WTC11 (cell line): ENCODE results near the gene FOXA1. TPM values are rescaled to one million over a fixed set of nuclear protein-coding genes. Genes with fewer than 3 reads are reported as not detected.

Experiments
- ATAC-seq: fragments of 200-7000 bp; cut with Tn5 transposase; 2 replicates; pipeline ENCODE4 v1.10.0; 2021; ENCODE audit warnings: mild to moderate bottlenecking, moderate library complexity
- CTCF ChIA-PET: fragments of 300-600 bp; sonication (Branson Sonifier 250); formaldehyde crosslinking; loops from one replicate; lab custom pipeline; 2021; ENCODE audit warnings: antibody characterized with exemption; lab: Charles Lee
- POLR2A ChIA-PET: fragments of 350-600 bp; sonication (Branson Sonifier 250); formaldehyde crosslinking; loops from one replicate; lab custom pipeline; 2021; ENCODE audit warnings: antibody characterized with exemption; lab: Charles Lee
- DNase-seq: peaks from one replicate; pipeline ENCODE4 v3.0.0; 2021; ENCODE audit warnings: low spot score
- H3K27ac Mint-ChIP-seq: 2 replicates; pipeline ENCODE4 v1.8.0; 2021; ENCODE audit warnings: mixed read lengths
- H3K27me3 Mint-ChIP-seq: 2 replicates; pipeline ENCODE4 v1.8.0; 2021; ENCODE audit warnings: low read depth, mild to moderate bottlenecking, moderate library complexity, mixed read lengths
- H3K36me3 Mint-ChIP-seq: 2 replicates; pipeline ENCODE4 v1.8.0; 2021; ENCODE audit warnings: mixed read lengths
- H3K4me1 Mint-ChIP-seq: 2 replicates; pipeline ENCODE4 v1.8.0; 2022; ENCODE audit warnings: mixed read lengths
- H3K4me3 Mint-ChIP-seq: 2 replicates; pipeline ENCODE4 v1.8.0; 2021; ENCODE audit warnings: mild to moderate bottlenecking, moderate library complexity, mixed read lengths
- H3K9me3 Mint-ChIP-seq: 2 replicates; pipeline ENCODE4 v1.8.0; 2021; ENCODE audit warnings: mixed read lengths
- ELF4 ChIP-seq: sonication (generic); formaldehyde crosslinking; IDR thresholded peaks from 2 replicates; pipeline ENCODE4 v1.8.1; 2022; ENCODE audit warnings: low read depth, mild to moderate bottlenecking, moderate library complexity, missing genetic modification reagents
- FOXP1 ChIP-seq: sonication (generic); formaldehyde crosslinking; IDR thresholded peaks from 2 replicates; pipeline ENCODE4 v1.8.0; 2022; ENCODE audit warnings: missing genetic modification reagents, mild to moderate bottlenecking, moderate library complexity, borderline replicate concordance
- GABPB1 ChIP-seq: sonication (generic); formaldehyde crosslinking; IDR thresholded peaks from 2 replicates; pipeline ENCODE4 v1.8.1; 2023; ENCODE audit warnings: mild to moderate bottlenecking, missing genetic modification reagents
- NFE2L1 ChIP-seq: sonication (generic); formaldehyde crosslinking; IDR thresholded peaks from 2 replicates; pipeline ENCODE4 v1.8.1; 2023; ENCODE audit warnings: missing genetic modification reagents
- ZNF138 ChIP-seq: sonication (generic); formaldehyde crosslinking; conservative IDR thresholded peaks from 2 replicates; pipeline ENCODE4 v1.8.1; 2022; ENCODE audit warnings: mild to moderate bottlenecking, moderate library complexity, missing genetic modification reagents
- ZNF263 ChIP-seq: sonication (generic); formaldehyde crosslinking; IDR thresholded peaks from 2 replicates; pipeline ENCODE4 v1.8.1; 2022; ENCODE audit warnings: low read depth, mild to moderate bottlenecking, moderate library complexity, missing genetic modification reagents
- ZNF671 ChIP-seq: fragments of 250-450 bp; sonication (Bioruptor Pico); IDR thresholded peaks from 2 replicates; pipeline ENCODE4 v1.8.0; 2021; ENCODE audit warnings: mild to moderate bottlenecking
- total RNA-seq: library from RNA; stranded (reverse); gene quantifications from 3 replicates; pipeline ENCODE4 v1.2.3, GENCODE V29; 2021
- TF ChIP-seq, protein P1 (sequence below): sonication (generic); formaldehyde crosslinking; IDR thresholded peaks from 2 replicates; pipeline ENCODE4 v1.8.1; 2023; ENCODE audit warnings: mild to moderate bottlenecking, missing genetic modification reagents, borderline replicate concordance
- TF ChIP-seq, protein P2 (sequence below): fragments of 250-450 bp; sonication (Bioruptor Pico); IDR thresholded peaks from 2 replicates; pipeline ENCODE4 v1.8.0; 2021; ENCODE audit warnings: mild to moderate bottlenecking
- TF ChIP-seq, protein P3 (sequence below): sonication (generic); formaldehyde crosslinking; IDR thresholded peaks from 2 replicates; pipeline ENCODE4 v1.8.1; 2023; ENCODE audit warnings: mild to moderate bottlenecking, missing genetic modification reagents, moderate library complexity
- TF ChIP-seq, protein P4 (sequence below): fragments of 250-450 bp; sonication (Bioruptor Pico); IDR thresholded peaks from 2 replicates; pipeline ENCODE4 v1.9.0; 2021; ENCODE audit warnings: moderate library complexity, mild to moderate bottlenecking, inconsistent platforms, borderline replicate concordance
- TF ChIP-seq, protein P5 (sequence below): sonication (generic); formaldehyde crosslinking; IDR thresholded peaks from 2 replicates; pipeline ENCODE4 v1.8.1; 2023; ENCODE audit warnings: mild to moderate bottlenecking, missing genetic modification reagents, moderate library complexity
- TF ChIP-seq, protein P6 (sequence below): sonication (generic); formaldehyde crosslinking; IDR thresholded peaks from 2 replicates; pipeline ENCODE4 v1.8.0; 2022; ENCODE audit warnings: mild to moderate bottlenecking, missing genetic modification reagents

FOXA1 gene
- total RNA-seq, 1 experiment from 2014 or later, result 0.28 TPM

DNA sequence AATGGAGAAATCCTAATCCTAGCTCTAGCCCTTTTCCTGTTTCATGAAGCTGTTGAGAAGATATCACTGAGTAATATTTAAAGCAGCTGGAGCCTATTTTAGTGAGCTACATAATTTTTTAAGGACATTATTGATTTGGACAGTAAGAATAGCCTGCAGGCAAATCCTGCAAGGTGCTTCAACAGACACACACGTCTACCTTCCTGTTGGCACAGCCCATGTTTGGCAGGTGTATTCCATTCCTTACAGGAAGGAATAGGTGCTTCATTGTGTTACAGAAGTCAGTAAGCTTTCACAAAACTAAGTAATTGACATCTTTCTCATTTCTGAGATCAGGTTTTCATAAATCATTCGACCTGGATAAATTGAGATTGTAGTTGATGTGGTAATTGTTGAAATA is 50.6 kb downstream of the FOXA1 start:
- H3K27me3 Mint-ChIP-seq, result no peaks in the 10 kb centered on the region
- peaks cover under 1% of the 10 kb centered on the region; the same call in 1 of the 2 replicates for H3K9me3 Mint-ChIP-seq
- H3K36me3 Mint-ChIP-seq, result no peaks in the 10 kb centered on the region
- no peak overlapping the region for H3K27ac Mint-ChIP-seq
- POLR2A ChIA-PET, result no interaction called here
- DNase-seq (no peak), ATAC-seq (no peak)
- no peaks in the 10 kb centered on the region for H3K4me1 Mint-ChIP-seq
- TF ChIP-seq, protein P1, sequence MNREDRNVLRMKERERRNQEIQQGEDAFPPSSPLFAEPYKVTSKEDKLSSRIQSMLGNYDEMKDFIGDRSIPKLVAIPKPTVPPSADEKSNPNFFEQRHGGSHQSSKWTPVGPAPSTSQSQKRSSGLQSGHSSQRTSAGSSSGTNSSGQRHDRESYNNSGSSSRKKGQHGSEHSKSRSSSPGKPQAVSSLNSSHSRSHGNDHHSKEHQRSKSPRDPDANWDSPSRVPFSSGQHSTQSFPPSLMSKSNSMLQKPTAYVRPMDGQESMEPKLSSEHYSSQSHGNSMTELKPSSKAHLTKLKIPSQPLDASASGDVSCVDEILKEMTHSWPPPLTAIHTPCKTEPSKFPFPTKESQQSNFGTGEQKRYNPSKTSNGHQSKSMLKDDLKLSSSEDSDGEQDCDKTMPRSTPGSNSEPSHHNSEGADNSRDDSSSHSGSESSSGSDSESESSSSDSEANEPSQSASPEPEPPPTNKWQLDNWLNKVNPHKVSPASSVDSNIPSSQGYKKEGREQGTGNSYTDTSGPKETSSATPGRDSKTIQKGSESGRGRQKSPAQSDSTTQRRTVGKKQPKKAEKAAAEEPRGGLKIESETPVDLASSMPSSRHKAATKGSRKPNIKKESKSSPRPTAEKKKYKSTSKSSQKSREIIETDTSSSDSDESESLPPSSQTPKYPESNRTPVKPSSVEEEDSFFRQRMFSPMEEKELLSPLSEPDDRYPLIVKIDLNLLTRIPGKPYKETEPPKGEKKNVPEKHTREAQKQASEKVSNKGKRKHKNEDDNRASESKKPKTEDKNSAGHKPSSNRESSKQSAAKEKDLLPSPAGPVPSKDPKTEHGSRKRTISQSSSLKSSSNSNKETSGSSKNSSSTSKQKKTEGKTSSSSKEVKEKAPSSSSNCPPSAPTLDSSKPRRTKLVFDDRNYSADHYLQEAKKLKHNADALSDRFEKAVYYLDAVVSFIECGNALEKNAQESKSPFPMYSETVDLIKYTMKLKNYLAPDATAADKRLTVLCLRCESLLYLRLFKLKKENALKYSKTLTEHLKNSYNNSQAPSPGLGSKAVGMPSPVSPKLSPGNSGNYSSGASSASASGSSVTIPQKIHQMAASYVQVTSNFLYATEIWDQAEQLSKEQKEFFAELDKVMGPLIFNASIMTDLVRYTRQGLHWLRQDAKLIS (CRISPR knock-in tag), result no peak
- peak; percentile 11; the same call in 1 of the 2 replicates for TF ChIP-seq GABPB1
- TF ChIP-seq, all 79 proteins: peak for 1
- H3K4me3 Mint-ChIP-seq, result no peak overlapping the region
- CTCF ChIA-PET, result no interaction called here

DNA sequence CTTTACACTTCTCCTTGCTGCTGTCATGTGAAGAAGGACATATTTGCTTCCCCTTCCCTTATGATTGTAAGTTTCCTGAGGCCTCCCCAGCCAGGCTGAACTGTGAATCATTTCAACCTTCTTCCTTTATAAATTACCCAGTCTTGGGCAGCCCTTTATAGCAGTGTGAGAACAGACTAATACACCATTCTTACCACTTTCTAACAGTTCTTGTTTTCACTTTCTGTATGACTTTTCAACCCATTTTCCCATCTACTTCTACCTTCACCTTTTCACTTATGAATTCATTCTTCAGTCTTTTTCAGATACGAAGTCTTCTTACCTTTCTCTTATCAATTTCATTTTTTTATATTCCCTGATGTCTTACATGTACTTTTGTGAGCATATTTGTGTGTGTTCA is 55.1 kb downstream of the FOXA1 start:
- TF ChIP-seq, protein P2, sequence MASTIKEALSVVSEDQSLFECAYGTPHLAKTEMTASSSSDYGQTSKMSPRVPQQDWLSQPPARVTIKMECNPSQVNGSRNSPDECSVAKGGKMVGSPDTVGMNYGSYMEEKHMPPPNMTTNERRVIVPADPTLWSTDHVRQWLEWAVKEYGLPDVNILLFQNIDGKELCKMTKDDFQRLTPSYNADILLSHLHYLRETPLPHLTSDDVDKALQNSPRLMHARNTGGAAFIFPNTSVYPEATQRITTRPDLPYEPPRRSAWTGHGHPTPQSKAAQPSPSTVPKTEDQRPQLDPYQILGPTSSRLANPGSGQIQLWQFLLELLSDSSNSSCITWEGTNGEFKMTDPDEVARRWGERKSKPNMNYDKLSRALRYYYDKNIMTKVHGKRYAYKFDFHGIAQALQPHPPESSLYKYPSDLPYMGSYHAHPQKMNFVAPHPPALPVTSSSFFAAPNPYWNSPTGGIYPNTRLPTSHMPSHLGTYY (CRISPR knock-in tag), result no peak
- TF ChIP-seq, protein P3, sequence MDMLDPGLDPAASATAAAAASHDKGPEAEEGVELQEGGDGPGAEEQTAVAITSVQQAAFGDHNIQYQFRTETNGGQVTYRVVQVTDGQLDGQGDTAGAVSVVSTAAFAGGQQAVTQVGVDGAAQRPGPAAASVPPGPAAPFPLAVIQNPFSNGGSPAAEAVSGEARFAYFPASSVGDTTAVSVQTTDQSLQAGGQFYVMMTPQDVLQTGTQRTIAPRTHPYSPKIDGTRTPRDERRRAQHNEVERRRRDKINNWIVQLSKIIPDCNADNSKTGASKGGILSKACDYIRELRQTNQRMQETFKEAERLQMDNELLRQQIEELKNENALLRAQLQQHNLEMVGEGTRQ (CRISPR knock-in tag), result no peak
- TF ChIP-seq ELF4 (CRISPR knock-in tag), result no peak
- no peak for TF ChIP-seq FOXP1
- no peak for TF ChIP-seq ZNF671 (CRISPR knock-in tag)
- TF ChIP-seq NFE2L1 (CRISPR knock-in tag), result no peak
- TF ChIP-seq, protein P4, sequence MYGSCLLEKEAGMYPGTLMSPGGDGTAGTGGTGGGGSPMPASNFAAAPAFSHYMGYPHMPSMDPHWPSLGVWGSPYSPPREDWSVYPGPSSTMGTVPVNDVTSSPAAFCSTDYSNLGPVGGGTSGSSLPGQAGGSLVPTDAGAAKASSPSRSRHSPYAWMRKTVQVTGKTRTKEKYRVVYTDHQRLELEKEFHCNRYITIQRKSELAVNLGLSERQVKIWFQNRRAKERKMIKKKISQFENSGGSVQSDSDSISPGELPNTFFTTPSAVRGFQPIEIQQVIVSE (CRISPR knock-in tag), result no peak
- TF ChIP-seq ZNF263 (CRISPR knock-in tag), result no peak
- TF ChIP-seq ZNF138 (CRISPR knock-in tag), result no peak
- TF ChIP-seq, protein P5, sequence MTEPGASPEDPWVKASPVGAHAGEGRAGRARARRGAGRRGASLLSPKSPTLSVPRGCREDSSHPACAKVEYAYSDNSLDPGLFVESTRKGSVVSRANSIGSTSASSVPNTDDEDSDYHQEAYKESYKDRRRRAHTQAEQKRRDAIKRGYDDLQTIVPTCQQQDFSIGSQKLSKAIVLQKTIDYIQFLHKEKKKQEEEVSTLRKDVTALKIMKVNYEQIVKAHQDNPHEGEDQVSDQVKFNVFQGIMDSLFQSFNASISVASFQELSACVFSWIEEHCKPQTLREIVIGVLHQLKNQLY (CRISPR knock-in tag), result no peak
- TF ChIP-seq, protein P6, sequence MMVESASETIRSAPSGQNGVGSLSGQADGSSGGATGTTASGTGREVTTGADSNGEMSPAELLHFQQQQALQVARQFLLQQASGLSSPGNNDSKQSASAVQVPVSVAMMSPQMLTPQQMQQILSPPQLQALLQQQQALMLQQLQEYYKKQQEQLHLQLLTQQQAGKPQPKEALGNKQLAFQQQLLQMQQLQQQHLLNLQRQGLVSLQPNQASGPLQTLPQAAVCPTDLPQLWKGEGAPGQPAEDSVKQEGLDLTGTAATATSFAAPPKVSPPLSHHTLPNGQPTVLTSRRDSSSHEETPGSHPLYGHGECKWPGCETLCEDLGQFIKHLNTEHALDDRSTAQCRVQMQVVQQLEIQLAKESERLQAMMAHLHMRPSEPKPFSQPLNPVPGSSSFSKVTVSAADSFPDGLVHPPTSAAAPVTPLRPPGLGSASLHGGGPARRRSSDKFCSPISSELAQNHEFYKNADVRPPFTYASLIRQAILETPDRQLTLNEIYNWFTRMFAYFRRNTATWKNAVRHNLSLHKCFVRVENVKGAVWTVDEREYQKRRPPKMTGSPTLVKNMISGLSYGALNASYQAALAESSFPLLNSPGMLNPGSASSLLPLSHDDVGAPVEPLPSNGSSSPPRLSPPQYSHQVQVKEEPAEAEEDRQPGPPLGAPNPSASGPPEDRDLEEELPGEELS (CRISPR knock-in tag), result no peak
- ChIA-PET CTCF (interaction anchor here (0.6 kb wide), 1 partner anchor 934 kb away, joined by 3 read pairs; no protein-coding TSS in a partner anchor), POLR2A (no interaction called here)
- no peak overlapping the region for H3K4me3 Mint-ChIP-seq
- no peak for ATAC-seq
- peaks cover 4% of the 10 kb centered on the region; the same call in 1 of the 2 replicates for H3K9me3 Mint-ChIP-seq
- no peak for DNase-seq
- H3K4me1 Mint-ChIP-seq, result no peaks in the 10 kb centered on the region
- H3K36me3 Mint-ChIP-seq, result no peaks in the 10 kb centered on the region
- no peaks in the 10 kb centered on the region for H3K27me3 Mint-ChIP-seq
- H3K27ac Mint-ChIP-seq, result no peak overlapping the region

Other genes with a start within 250 kb of the FOXA1 start
- 0.09 to 0.11 TPM in 2 of 3 replicates, not detected in the other for gene TTC6, start 380 bp upstream of the FOXA1 start, total RNA-seq